Stimulated activated CD8-positive, alpha-beta memory T cell treated with anti-CD3 and anti-CD28 coated beads, Interleukin-2, amount 100 ng/mL, for 48 hours (primary cell): ENCODE results near the gene CD7.

ENCODE experiments used
- DNase-seq, 2 donors: peaks; one replicate each; pipeline ENCODE4 v3.0.0-alpha.2; 2020; ENCODE audit warnings: low read depth in 2 of 2

Gene CD7

DNA sequence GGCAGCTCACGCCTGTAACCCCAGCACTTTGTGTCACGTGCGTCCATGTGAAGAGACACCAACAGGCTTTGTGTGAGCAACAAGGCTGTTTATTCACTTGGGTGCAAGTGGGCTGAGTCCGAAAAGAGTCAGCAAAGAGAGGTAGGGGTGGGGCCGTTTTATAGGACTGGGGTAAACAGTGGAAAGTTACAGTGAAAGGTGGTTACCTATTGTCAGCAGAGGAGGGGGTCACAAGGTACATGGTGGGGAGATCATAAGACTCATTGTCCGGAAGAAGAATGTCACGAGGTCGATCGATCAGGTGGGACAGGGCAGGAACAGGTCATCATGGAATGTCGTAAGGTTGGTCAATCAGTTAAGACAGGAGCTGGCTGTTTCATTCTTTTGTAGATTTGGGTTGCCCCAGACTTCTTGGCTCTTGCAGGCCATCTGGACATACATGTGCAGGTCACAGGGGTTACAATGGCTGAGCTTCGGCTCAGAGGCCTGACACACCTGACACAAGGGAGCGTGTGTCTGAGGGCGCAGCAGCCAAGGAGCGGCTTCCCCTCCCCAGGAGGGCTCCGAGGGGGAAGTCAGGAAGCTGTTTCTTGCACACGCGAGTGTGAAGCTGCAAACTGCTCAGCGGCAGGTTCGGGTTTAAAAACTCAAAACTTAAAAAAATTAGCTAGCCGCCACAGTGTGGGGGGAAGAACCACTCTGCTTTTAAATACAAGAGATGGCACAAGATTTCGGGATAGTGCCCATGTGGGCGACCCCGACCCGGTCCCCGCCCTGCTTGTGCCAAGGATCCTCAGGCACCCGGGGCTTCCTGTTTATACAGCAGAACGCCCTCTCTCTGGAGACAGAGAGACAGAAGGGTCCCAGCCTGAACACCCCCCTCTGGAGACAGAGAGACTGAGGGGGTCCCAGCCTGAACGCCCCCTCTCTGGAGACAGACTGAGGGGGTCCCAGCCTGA is 29.2 kb upstream of the CD7 start:
- no peak for DNase-seq

DNA sequence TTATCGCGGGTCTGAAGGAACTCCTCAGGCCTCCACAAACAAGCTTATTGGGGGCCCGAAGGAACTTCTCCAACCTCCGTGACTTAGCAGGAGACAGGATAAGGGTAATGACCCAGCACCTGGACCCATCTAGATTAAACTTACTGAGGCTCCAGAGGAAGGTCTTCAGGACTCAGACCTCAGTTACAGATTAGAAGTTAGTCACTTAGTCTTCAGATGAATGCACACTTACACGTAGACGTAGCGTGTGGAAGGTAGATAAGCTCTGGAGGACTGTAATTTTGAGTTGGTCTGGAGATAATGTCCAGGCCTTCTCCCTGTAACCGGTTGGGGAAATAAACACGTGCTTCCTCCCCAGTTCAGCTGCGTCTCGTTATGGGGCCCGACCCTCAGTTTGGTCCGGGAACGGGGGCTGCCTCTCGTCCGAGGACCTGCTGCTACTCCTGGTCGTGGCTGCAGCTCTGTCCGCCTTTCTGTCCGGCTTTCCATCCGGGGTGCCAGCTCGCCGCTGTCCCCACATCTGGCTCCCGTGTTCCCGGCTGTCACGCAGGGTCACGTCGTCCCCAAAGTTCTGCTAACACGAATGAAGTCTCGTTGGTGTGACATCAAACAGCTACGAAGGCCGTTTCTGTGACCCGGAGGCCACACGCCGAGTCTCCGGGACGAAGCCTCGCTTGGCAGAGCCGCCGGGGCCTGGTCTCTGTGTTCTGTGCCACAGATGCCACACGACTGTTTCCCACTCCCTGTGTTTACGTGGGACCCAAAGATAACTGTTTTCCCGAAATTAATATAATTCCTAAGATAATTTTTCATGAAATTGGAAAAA is 28.0 kb upstream of the CD7 start:
- DNase-seq: no peak

DNA sequence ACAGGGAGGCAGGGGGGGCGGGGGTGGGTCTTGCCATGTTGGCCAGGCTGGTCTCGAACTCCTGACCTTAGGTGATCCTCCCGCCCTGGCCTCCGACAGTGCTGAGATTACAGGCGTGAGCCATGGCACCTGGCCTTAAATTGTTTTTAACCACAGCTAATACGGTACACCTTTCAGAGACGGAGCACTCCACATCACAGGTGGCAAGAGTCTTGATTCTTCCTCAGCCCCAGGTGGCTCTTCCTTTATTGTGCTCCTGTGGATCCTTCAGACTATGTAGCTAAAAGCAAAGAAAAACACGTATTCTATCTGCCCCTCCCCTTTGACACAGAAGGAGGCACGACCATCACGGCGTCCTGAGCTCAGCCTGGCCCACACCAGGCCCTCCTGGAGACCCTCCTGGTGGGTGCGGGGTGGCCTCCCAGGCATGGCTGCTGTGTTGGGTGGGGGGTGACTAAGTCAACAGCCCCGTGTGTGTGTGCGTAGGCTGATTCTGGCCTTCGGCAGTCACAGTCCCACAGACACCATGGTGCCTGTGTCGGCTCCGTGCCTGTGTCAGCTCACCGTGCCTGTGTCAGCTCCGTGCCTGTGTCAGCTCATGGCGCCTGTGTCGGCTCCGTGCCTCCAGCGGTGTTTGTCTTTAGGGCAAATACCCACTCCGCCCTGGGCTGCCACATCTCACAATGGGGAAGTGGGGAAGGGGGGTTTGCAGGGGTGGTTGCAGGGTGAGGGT is 26.9 kb upstream of the CD7 start:
- DNase-seq: no peak

GRCh38 chr17:82343560-82343959 is 26.2 kb upstream of the CD7 start:
- no peak for DNase-seq

DNA sequence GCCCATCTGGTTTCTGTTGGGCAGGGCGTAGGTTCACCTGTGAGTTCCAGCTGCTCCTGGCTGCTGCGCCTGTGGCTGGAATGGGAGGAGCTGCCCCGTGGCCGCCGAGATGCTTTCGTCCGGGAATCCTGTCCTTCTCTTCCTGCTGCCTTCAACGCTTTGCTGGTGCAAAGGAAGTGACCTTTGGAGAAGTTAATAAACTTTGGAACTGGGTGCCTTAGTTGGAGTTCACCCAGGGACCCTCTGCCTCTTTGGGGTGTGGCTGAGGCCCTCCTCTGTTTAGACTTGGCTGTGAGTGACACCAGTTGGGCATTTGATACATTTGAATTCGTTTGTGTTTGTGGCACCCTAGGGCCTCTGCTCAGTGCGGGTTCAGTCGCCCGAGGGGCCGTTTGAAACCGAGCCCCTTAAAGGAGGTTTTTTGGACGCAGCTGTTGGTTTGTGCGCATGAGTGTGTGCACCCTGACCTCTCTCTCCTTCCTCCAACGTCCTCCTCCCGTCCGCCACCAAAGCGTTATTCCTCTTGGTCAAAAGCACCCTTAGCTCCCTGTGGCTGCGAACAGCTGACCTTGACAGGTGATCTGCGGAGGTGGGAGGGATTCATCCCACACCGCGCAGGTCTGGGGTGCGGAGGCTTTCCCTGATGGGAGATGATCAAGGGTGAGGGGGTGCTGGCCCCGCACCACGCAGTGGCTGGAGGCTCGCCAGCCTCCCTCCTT is 25.1 kb upstream of the CD7 start:
- DNase-seq: no peak

DNA sequence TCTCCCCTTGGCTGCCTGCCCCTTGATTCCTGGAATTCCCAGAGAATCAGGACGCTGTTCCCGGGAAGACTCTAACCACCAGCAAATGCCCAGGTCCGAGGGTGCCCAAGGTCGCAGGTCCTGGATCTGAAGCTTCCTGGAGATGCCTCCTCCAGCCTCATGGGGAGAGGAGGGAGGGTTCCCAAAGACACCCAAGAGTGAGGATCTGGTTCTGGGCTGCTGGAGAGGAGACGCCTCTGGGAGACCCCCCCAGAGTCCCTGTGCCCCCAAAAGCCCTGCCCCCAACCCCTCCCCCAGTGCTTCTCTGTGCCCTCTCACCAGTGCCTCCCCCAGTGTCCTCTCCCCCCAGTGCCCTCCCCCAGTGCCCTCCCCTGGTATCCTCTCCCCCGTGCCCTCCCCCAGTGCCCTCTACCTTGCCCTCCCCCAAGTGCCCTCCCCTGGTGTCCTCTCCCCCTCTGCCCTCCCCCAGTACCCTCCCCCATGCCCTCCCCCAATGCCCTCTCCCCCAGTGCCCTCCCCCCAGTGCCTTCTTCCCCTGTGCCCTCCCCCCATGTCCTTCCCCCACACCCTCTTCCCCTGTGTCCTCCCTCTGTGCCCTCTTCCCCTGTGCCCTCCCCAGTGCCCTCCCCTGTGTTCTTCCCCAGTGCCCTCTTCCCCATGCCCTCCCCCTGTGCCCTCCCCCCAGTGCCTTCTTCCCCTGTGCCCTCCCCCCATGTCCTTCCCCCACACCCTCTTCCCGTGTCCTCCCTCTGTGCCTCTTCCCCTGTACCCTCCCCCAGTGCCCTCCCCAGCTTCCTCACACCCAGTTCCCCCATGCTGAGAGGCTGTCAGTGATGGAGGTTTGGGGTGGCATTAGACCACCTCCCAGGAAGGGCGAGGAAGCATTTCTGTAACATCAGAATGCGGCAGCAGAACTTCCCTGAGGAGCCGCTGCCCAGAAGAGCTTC is 22.5 kb upstream of the CD7 start:
- DNase-seq: no peak

- no peak for DNase-seq
These were observed 21.6 kb upstream of the CD7 start for GRCh38 chr17:82338858-82339633.

DNA sequence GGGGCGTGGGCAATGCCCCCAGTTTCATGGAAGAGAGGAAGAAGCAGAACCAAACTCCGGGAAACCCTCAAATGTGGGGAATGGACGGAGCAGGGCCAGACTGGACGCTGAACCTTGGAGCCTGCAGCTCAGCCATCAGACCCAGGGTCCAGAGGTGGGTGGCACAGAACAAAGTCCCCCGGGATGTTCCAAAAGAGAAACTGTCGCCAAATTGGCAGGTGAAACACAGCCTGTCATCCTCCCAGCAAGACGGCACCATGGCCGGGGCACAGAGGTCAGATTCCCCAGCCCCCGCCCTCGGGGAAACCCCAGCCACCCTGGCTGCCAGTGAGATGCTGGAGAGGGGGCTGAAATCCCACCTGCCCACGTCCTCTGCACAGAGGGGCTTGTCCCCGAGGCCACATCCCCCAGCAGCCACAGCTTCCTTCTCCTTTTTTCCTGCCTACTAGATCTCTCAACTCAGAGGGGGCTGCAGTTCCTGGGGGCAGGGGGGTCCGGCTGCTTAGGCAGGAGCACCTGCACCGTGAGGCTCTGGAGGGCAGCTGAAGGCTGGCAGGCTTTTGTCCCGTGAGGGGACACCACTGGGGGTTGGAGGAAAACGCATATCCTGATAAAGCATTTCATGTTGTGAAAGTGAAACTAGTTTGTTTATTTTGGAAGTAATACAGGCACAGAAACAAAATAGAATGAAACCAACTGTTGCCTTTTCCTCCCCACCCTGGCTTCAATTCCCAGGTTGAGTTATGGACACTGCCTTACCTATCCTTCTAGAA is 17.4 kb upstream of the CD7 start:
- no peak for DNase-seq

DNA sequence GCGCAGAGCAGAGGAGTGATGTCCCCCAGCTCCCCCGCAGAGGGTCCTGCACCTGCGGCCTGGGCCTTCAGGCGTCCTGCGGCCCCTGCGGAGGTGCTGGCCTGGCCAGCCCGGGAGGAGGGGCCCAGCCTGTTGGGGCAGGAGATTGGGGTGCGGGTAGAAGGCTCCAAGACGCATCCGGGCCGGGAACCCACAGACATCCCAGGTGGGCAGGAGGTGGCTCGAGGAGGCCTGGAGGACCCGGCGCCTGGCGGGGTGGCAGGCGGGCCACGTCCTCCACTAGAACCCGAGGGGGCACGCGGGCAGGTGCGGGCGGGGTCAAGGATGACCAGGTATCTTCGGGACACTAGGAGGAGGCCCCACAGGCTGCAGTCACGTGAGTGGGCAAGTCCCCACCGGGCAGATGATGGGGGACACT is 16.8 kb upstream of the CD7 start:
- no peak for DNase-seq

GRCh38 chr17:82333279-82334171 is 16.1 kb upstream of the CD7 start, which contains the start of gene SECTM1:
SECTM1 (minus strand) TSS chr17:82333766; CDS start chr17:82327240, 6,526 bp downstream.
- no peak for DNase-seq

- DNase-seq: no peak
These were observed 15.4 kb upstream of the CD7 start for GRCh38 chr17:82332669-82333278.

DNA sequence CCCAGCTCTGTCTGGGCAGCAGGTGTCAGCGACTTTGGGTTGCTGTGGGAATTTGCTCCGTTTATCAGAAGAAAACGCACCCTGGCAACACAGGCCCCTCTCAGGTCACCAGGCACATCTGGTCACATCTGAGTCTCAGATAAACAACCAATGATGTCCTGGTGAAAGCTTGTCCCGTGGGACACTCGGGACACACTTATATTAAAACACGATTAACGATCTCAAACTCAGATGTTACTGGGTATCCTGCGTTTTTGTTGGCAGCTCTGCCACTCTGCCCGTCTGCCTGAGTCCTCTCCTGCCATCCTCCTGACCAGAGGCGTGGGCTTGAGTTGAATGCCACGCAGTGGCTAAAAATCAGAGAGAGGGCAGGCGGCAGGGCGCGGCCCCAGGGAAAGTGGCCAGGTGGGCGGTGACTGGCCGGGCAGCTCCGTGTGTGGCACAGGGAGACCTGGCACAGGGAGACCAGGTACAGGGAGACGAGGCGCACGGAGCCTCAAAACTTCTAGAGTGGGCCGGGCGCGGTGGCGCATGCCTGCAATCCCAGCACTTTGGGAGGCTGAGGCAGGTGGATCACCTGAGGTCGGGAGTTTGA is 14.0 kb upstream of the CD7 start:
- DNase-seq: no peak

GRCh38 chr17:82330322-82331239 is 13.2 kb upstream of the CD7 start:
- DNase-seq: no peak

DNA sequence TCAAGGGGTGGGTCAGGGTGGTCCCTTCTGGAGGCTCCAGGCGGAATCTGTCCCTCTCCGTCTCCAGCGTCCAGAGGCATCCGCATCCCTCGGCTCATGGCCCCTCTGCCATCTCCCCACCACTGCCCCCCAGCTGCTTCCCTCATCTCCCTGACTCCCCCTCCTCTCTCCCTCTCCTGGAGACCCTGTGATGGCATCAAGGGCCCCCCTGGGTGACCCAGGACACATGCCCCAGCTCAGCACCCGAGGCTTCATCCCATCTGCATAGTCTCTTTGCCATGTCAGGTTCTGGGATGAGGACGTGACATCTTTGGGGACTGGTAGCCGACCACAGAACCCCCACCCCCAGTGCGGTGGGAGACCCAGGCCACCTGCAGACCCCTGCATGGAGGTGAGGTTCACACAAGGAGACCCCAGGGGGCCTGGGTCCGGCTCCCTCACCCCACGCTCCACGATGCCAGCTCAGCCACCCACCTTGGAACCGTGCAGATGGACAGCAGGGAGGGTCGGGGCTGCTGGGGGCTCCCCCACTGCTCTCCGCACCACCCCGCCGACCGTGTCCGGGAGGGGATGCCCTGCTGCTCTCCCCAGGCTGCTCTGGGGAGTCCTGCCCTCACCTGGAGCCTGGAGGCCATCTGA is 12.4 kb upstream of the CD7 start:
- DNase-seq: no peak

- no peak for DNase-seq
These were observed 11.6 kb upstream of the CD7 start for GRCh38 chr17:82328994-82329507.
